NOMO-1 (cell line): Measurements from ENCODE around the gene ZBTB39.
"Not testable (repeated sequence)": the region's sequence is repeated elsewhere in the genome, so short reads cannot be mapped to it uniquely, and the experiment has no call there.

Source experiments
- DNase-seq, 2 experiments: peaks; one replicate each; lab custom pipeline; 2025; ENCODE audit not compliant: unreplicated experiment in 2 of 2; lab: John Stamatoyannopoulos, UW

The ZBTB39 gene

GRCh38 chr12:56982578-56983236 is 23.6 kb downstream of the ZBTB39 start:
- DNase-seq, result not testable (repeated sequence)

- DNase-seq, result no peak
These were observed 25.3 kb downstream of the ZBTB39 start for GRCh38 chr12:56980941-56981530.

- DNase-seq, result no peak
These were observed 26.1 kb downstream of the ZBTB39 start for GRCh38 chr12:56980268-56980667.

- no peak for DNase-seq
These were observed 26.7 kb downstream of the ZBTB39 start for GRCh38 chr12:56979628-56980027.

- DNase-seq, result no peak
These were observed 27.8 kb downstream of the ZBTB39 start for GRCh38 chr12:56978397-56979138.

GRCh38 chr12:56977361-56977760 is 29.0 kb downstream of the ZBTB39 start:
- not testable (repeated sequence) for DNase-seq

- not testable (repeated sequence) for DNase-seq
These were observed 32.1 kb downstream of the ZBTB39 start for GRCh38 chr12:56974224-56974623.

GRCh38 chr12:56968910-56969309 is 37.4 kb downstream of the ZBTB39 start:
- not testable (repeated sequence) for DNase-seq

GRCh38 chr12:56965997-56966642 is 40.2 kb downstream of the ZBTB39 start:
- DNase-seq, result not testable (repeated sequence)

GRCh38 chr12:56965124-56965523 is 41.2 kb downstream of the ZBTB39 start:
- not testable (repeated sequence) for DNase-seq

GRCh38 chr12:56963557-56963956 is 42.8 kb downstream of the ZBTB39 start:
- DNase-seq, result not testable (repeated sequence)

GRCh38 chr12:56962247-56962646 is 44.1 kb downstream of the ZBTB39 start:
- DNase-seq, result not testable (repeated sequence)

- DNase-seq, result no peak
These were observed 47.9 kb downstream of the ZBTB39 start for GRCh38 chr12:56958422-56958821.

- DNase-seq, result no peak
These were observed 48.9 kb downstream of the ZBTB39 start, which contains the start of gene RDH16 for GRCh38 chr12:56957229-56958052. Gene RDH16, minus strand, starts transcription at chr12:56957608. Its CDS starts 146 bp downstream, at chr12:56957462.

GRCh38 chr12:56955631-56956256 is 50.6 kb downstream of the ZBTB39 start:
- no peak for DNase-seq

GRCh38 chr12:56954958-56955355 is 51.4 kb downstream of the ZBTB39 start:
- no peak for DNase-seq

GRCh38 chr12:56954057-56954957 is 52.0 kb downstream of the ZBTB39 start:
- DNase-seq, result no peak

GRCh38 chr12:56953314-56953713 is 53.0 kb downstream of the ZBTB39 start:
- no peak for DNase-seq
